ENCODE data around the gene TMEM220. TPM values are rescaled to one million over a fixed set of nuclear protein-coding genes. Genes with fewer than 3 reads are reported as not detected.

Gene TMEM220
- total and polyA plus RNA-seq, 2 of the 4 experiments (the other 2 are of a cell fraction): 1.1 to 1.9 TPM

GRCh38 chr17:10697092-10698081 lies 32.4 kb downstream of the TMEM220 start, which contains the start of the genes ADPRM and SCO1:
Gene ADPRM (plus strand): TSS chr17:10697594. CDS start chr17:10704927, 7,333 bp downstream.
Gene SCO1 (minus strand): TSS chr17:10697533. CDS start chr17:10697507, 26 bp downstream.
- intact Hi-C loops (cut with micrococcal nuclease): loop anchor here (2.0 to 5.0 kb wide), 2 partner anchors 15 to 50 kb away; no protein-coding TSS in a partner anchor
- peaks cover 9% of the 10 kb centered on the region for H3K36me3 ChIP-seq (ENCODE audit: control insufficient read depth, insufficient read depth, low read length)
- TF ChIP-seq ELK1 (IDR thresholded peaks at IDR 0.05; ENCODE audit: borderline replicate concordance, low read depth, low read length) (no peak), BHLHE40 (IDR thresholded peaks at IDR 0.05; ENCODE audit: low read depth, low read length) (no peak), FOS (IDR thresholded peaks at IDR 0.05; ENCODE audit: low read depth, low read length) (no peak), MAFK (IDR thresholded peaks at IDR 0.05; ENCODE audit: low read depth, low read length) (no peak), NFE2L2 (IDR thresholded peaks at IDR 0.05; ENCODE audit: low read depth, low read length) (no peak), RCOR1 (IDR thresholded peaks at IDR 0.05; ENCODE audit: insufficient replicate concordance, low read length) (no peak), SMC3 (IDR thresholded peaks at IDR 0.05; ENCODE audit: low read depth, low read length) (no peak), RAD21 (IDR thresholded peaks at IDR 0.05; ENCODE audit: low read length) (no peak), RFX5 (IDR thresholded peaks at IDR 0.05; ENCODE audit: low read depth, low read length) (peak; percentile 37; the same call in 1 of the 2 replicates), MXI1 (IDR thresholded peaks at IDR 0.05; ENCODE audit: borderline replicate concordance, low read depth, low read length) (peak; percentile 85), CEBPB (IDR thresholded peaks at IDR 0.05; ENCODE audit: low read depth, low read length) (no peak), POLR2A (IDR thresholded peaks at IDR 0.05; ENCODE audit: low read depth, low read length) (peak; percentile 87), MAZ (IDR thresholded peaks at IDR 0.05; ENCODE audit: borderline replicate concordance, low read depth, low read length) (peak; percentile 48; the same call in 1 of the 2 replicates), USF2 (IDR thresholded peaks at IDR 0.05; ENCODE audit: low read depth, low read length) (no peak), CHD1 (IDR thresholded peaks at IDR 0.05; ENCODE audit: low read depth, low read length) (no peak)

More at GRCh38 chr17:10697092-10698081, 32.4 kb downstream of the TMEM220 start, which contains the start of the genes ADPRM and SCO1:
- Histone ChIP-seq H2AK5ac (ENCODE audit: low read depth, low read length) (peak within 1 kb of the TSS; percentile 29; the same call in 1 of the 2 replicates), H3K4me1 (ENCODE audit: control insufficient read depth, insufficient read depth, low read length) (peaks cover under 1% of the 10 kb centered on the region), H4K91ac (ENCODE audit: insufficient read depth, low read depth, low read length) (peak within 1 kb of the TSS; percentile 75), H3K4me3 (ENCODE audit: insufficient read depth, low read depth, low read length) (peak within 1 kb of the TSS; percentile 77), H2BK15ac (ENCODE audit: low read depth, low read length) (peak within 1 kb of the TSS; percentile 68; the same call in 1 of the 3 replicates), H3K4me2 (ENCODE audit: low read depth, low read length) (peak within 1 kb of the TSS; percentile 95), H3K9ac (ENCODE audit: low read depth, low read length) (peak within 1 kb of the TSS; percentile 79), H4K5ac (ENCODE audit: low read depth, low read length) (peak within 1 kb of the TSS; percentile 57), H3K9me1 (ENCODE audit: insufficient read depth, low read length) (no peaks in the 10 kb centered on the region), H2BK20ac (ENCODE audit: low read depth, low read length) (no peak within 1 kb of the TSS), H3K27ac (ENCODE audit: insufficient read depth, low read length) (peak within 1 kb of the TSS; percentile 76), H2BK120ac (ENCODE audit: low read depth, low read length) (peak within 1 kb of the TSS; percentile 72), H3K56ac (ENCODE audit: extremely low read depth, insufficient read depth, low read length) (peak within 1 kb of the TSS; percentile 96), H3K79me1 (ENCODE audit: low read depth in 1 of 2, low read length in 2 of 2) (peaks cover 35 to 55% of the 10 kb centered on the region in 2 experiments), H3K4ac (ENCODE audit: low read depth, low read length) (peak within 1 kb of the TSS; percentile 91), H3K9me3 (ENCODE audit: control insufficient read depth, insufficient read depth, low read length) (no peaks in the 10 kb centered on the region), H2AK9ac (replicated peaks; ENCODE audit: low read depth, low read length, poor library complexity) (peak within 1 kb of the TSS; percentile 94), H4K20me1 (ENCODE audit: insufficient read depth, low read length) (no peaks in the 10 kb centered on the region), H2BK5ac (ENCODE audit: low read depth, low read length, poor library complexity, severe bottlenecking) (peak within 1 kb of the TSS; percentile 89), H2AFZ (replicated peaks; ENCODE audit: low read length, poor library complexity) (peak within 1 kb of the TSS; percentile 98), H3K18ac (ENCODE audit: low read depth, low read length) (peak within 1 kb of the TSS; percentile 52), H3K14ac (replicated peaks; ENCODE audit: low read depth, low read length) (peak within 1 kb of the TSS; percentile 95), H3K23ac (ENCODE audit: low read depth, low read length) (peak within 1 kb of the TSS; percentile 95), H3K27me3 (ENCODE audit: control insufficient read depth, insufficient read depth, low read length) (no peaks in the 10 kb centered on the region), H4K8ac (ENCODE audit: low read depth in 2 of 2, low read length in 2 of 2) (peak within 1 kb of the TSS; percentile 55 to 90)
- in situ Hi-C loops (cut with MboI; ENCODE audit: low sequenced_read_pairs): no loop called here
- DNase-seq: peak; percentile 93
- CTCF ChIA-PET: no interaction called here
- WGBS, 2 experiments (ENCODE audit: extremely low coverage in 2 of 2, insufficient read length in 1 of 2): 0% methylated on average over 43 of the region's 84 CpGs; no CpG with 5 or more reads in 1 of the 2 experiments
- ATAC-seq (ENCODE audit: low read depth): peak; percentile 98
- POLR2A ChIA-PET (ENCODE audit: unreplicated experiment): no interaction called here
- BruUV-seq (replicated peaks): no TSS peak
- dilution Hi-C loops (cut with HindIII; ENCODE audit: low sequenced_read_pairs, unreplicated experiment): no loop called here

Data from IMR-90 (cell line).